ENCODE results near the gene DLK2.
"Not testable (repeated sequence)": the region's sequence is repeated elsewhere in the genome, so short reads cannot be mapped to it uniquely, and the experiment has no call there.

DLK2 gene

GRCh38 chr6:43455531-43456428, at the start of gene DLK2:
DLK2 (minus strand) TSS chr6:43455548; CDS start chr6:43454825, 723 bp downstream.
- peak; percentile 62 to 67 for DNase-seq

GRCh38 chr6:43503443-43503842, 48.1 kb upstream of the DLK2 start:
- DNase-seq: no peak

- no peak for DNase-seq
Measured at GRCh38 chr6:43502666-43503065, 47.3 kb upstream of the DLK2 start.

- DNase-seq: no peak
Measured at GRCh38 chr6:43500921-43501320, 45.6 kb upstream of the DLK2 start.

GRCh38 chr6:43499028-43499815, 43.9 kb upstream of the DLK2 start:
- no peak for DNase-seq

GRCh38 chr6:43498291-43498690, 42.9 kb upstream of the DLK2 start:
- not testable (repeated sequence) for DNase-seq

- DNase-seq: no peak
Measured at GRCh38 chr6:43497689-43498088, 42.3 kb upstream of the DLK2 start.

GRCh38 chr6:43497129-43497396, 41.7 kb upstream of the DLK2 start:
- DNase-seq: no peak

- no peak for DNase-seq
Measured at GRCh38 chr6:43496370-43497128, 41.2 kb upstream of the DLK2 start.

GRCh38 chr6:43495409-43495941, 40.1 kb upstream of the DLK2 start:
- DNase-seq: no peak

GRCh38 chr6:43494766-43495165, 39.4 kb upstream of the DLK2 start:
- no peak for DNase-seq

GRCh38 chr6:43494321-43494720, 39.0 kb upstream of the DLK2 start:
- DNase-seq: no peak

GRCh38 chr6:43493833-43494232, 38.5 kb upstream of the DLK2 start:
- DNase-seq: no peak

GRCh38 chr6:43493230-43493629, 37.9 kb upstream of the DLK2 start:
- no peak for DNase-seq

- no peak for DNase-seq
Measured at GRCh38 chr6:43492673-43493072, 37.3 kb upstream of the DLK2 start.

- no peak for DNase-seq
Measured at GRCh38 chr6:43491750-43492661, 36.7 kb upstream of the DLK2 start.

- DNase-seq: no peak
Measured at GRCh38 chr6:43490523-43490939, 35.2 kb upstream of the DLK2 start.

- no peak for DNase-seq
Measured at GRCh38 chr6:43489277-43490072, 34.1 kb upstream of the DLK2 start.

GRCh38 chr6:43488667-43489276, 33.4 kb upstream of the DLK2 start:
- no peak for DNase-seq

- DNase-seq: no peak
Measured at GRCh38 chr6:43481591-43482236, 26.4 kb upstream of the DLK2 start.
